ENCODE results near the gene IL19. TPM values are rescaled to one million over a fixed set of nuclear protein-coding genes. Genes with fewer than 3 reads are reported as not detected.
A peak's percentile ranks its signal among the peaks of the same experiment; 100 is the strongest.

IL19 gene
- total and polyA plus RNA-seq, 9 of the 15 experiments (the other 6 are each of a cell fraction or from before 2014, with no cell fraction given): not detected

- TF ChIP-seq THAP12 (CRISPR knock-in tag; IDR thresholded peaks at IDR 0.05) (no peak), TCF3 (CRISPR knock-in tag; IDR thresholded peaks at IDR 0.05) (peak; percentile 98), ZNF507 (tag; conservative IDR thresholded peaks at IDR 0.05) (no peak), KHSRP (IDR thresholded peaks at IDR 0.05) (peak; percentile 59; the same call in 1 of the 2 replicates), ETV1 (tag; conservative IDR thresholded peaks at IDR 0.05; ENCODE audit: low read depth) (peak; percentile 45; the same call in 1 of the 2 replicates), ARNT (IDR thresholded peaks at IDR 0.05) (peak; percentile 78 to 85; a peak in 1 of 4 replicates), ZNF592 (IDR thresholded peaks at IDR 0.05) (no peak), ESRRA (IDR thresholded peaks at IDR 0.05; ENCODE audit: borderline replicate concordance, low read depth) (peak; percentile 98; the same call in 1 of the 2 replicates), DEAF1 (CRISPR knock-in tag; IDR thresholded peaks at IDR 0.05) (peak; percentile 38; the same call in 1 of the 2 replicates), ZC3H11A (IDR thresholded peaks at IDR 0.05; ENCODE audit: low read depth, low read length) (no peak), ZBTB9 (CRISPR knock-in tag; IDR thresholded peaks at IDR 0.05) (0 out of 2 replicates have a peak, but pooled peaks have one; percentile 67), ZNF134 (CRISPR knock-in tag; conservative IDR thresholded peaks at IDR 0.05) (0 out of 2 replicates have a peak, but pooled peaks have one; percentile 56), RFX7 (CRISPR knock-in tag; IDR thresholded peaks at IDR 0.05) (no peak)
- TF ChIP-seq, protein P1, sequence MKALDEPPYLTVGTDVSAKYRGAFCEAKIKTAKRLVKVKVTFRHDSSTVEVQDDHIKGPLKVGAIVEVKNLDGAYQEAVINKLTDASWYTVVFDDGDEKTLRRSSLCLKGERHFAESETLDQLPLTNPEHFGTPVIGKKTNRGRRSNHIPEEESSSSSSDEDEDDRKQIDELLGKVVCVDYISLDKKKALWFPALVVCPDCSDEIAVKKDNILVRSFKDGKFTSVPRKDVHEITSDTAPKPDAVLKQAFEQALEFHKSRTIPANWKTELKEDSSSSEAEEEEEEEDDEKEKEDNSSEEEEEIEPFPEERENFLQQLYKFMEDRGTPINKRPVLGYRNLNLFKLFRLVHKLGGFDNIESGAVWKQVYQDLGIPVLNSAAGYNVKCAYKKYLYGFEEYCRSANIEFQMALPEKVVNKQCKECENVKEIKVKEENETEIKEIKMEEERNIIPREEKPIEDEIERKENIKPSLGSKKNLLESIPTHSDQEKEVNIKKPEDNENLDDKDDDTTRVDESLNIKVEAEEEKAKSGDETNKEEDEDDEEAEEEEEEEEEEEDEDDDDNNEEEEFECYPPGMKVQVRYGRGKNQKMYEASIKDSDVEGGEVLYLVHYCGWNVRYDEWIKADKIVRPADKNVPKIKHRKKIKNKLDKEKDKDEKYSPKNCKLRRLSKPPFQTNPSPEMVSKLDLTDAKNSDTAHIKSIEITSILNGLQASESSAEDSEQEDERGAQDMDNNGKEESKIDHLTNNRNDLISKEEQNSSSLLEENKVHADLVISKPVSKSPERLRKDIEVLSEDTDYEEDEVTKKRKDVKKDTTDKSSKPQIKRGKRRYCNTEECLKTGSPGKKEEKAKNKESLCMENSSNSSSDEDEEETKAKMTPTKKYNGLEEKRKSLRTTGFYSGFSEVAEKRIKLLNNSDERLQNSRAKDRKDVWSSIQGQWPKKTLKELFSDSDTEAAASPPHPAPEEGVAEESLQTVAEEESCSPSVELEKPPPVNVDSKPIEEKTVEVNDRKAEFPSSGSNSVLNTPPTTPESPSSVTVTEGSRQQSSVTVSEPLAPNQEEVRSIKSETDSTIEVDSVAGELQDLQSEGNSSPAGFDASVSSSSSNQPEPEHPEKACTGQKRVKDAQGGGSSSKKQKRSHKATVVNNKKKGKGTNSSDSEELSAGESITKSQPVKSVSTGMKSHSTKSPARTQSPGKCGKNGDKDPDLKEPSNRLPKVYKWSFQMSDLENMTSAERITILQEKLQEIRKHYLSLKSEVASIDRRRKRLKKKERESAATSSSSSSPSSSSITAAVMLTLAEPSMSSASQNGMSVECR (CRISPR knock-in tag; IDR thresholded peaks at IDR 0.05): no peak
Measured at GRCh38 chr1:206735553-206736031, 35.0 kb upstream of the IL19 start (continued).

All from K562 (cell line).